ENCODE data around the gene USP10.

GRCh38 chr16:84660973-84661372, 38.8 kb upstream of the USP10 start:
- TF ChIP-seq CTCF (IDR thresholded peaks at IDR 0.05) (no peak), POLR2A (IDR thresholded peaks at IDR 0.05) (no peak), EP300 (IDR thresholded peaks at IDR 0.05) (no peak)

Data from tibial nerve (tissue), 4 donors.